Erythroblast (primary cell): ENCODE results near the gene SRPK2.

Source experiments
- GATA1 ChIP-seq: IDR thresholded peaks from 2 replicates; pipeline ENCODE4 v1.6.1; 2011; ENCODE audit warnings: low read depth, mild to moderate bottlenecking, control low read depth, low read length, moderate library complexity
- POLR2A ChIP-seq: IDR thresholded peaks from 2 replicates; pipeline ENCODE4 v1.6.1; 2011; ENCODE audit warnings: mild to moderate bottlenecking, low read length

DNA sequence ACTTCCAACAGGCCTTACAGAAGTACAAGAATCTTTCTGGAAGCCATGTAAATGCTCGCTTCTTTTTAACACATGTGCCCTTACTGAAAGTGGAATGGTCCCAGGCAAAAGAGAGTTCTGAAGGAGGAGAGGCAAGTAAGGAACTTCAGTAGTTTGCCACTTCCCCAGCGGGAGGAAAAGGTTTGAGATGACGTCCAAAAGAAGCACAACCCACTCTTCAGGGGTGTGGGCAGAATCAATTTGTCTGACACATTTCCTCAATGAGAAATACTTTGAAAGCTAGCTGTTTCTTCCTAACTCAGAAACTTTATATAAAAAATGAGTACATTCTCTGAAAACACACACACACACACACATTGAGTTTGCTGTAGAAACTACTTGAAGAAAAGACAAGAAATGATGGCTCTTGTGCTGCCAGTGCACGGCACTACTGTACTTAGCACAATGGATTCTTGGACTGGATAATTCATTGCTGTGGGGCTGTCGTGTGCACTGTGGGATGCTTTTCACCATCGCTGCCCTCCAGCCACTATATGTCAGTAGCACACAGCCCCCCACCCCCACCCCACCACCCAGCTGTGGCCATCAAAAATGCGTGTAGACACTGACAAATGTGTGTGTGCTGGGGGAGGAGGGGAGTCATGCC is 183.0 kb downstream of the SRPK2 start:
- TF ChIP-seq POLR2A: no peak
- no peak for TF ChIP-seq GATA1
